ENCODE results near the gene TCF7L1.

- TF ChIP-seq, protein P1, sequence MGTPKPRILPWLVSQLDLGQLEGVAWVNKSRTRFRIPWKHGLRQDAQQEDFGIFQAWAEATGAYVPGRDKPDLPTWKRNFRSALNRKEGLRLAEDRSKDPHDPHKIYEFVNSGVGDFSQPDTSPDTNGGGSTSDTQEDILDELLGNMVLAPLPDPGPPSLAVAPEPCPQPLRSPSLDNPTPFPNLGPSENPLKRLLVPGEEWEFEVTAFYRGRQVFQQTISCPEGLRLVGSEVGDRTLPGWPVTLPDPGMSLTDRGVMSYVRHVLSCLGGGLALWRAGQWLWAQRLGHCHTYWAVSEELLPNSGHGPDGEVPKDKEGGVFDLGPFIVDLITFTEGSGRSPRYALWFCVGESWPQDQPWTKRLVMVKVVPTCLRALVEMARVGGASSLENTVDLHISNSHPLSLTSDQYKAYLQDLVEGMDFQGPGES (IDR thresholded peaks at IDR 0.05; ENCODE audit: low read depth, low read length), result no peak
- TF ChIP-seq RFX5 (IDR thresholded peaks at IDR 0.05; ENCODE audit: low read length), result no peak
- no peak for TF ChIP-seq FOXM1 (IDR thresholded peaks at IDR 0.05; ENCODE audit: low read depth)
- no peak for TF ChIP-seq MEF2A (IDR thresholded peaks at IDR 0.05; ENCODE audit: borderline replicate concordance, low read depth)
- no peak for TF ChIP-seq YY1 (IDR thresholded peaks at IDR 0.05; ENCODE audit: low read depth)
- no peak for TF ChIP-seq CTCF (IDR thresholded peaks at IDR 0.05)
- TF ChIP-seq SIN3A (IDR thresholded peaks at IDR 0.05; ENCODE audit: borderline replicate concordance, low read depth, low read length), result no peak
- TF ChIP-seq POLR2AphosphoS5 (IDR thresholded peaks at IDR 0.05; ENCODE audit: low read depth, low read length), result no peak
- TF ChIP-seq NRF1 (IDR thresholded peaks at IDR 0.05; ENCODE audit: low read depth, low read length), result no peak
Measured at GRCh38 chr2:85185431-85185940, 52.3 kb downstream of the TCF7L1 start.

Measured in SK-N-SH (cell line).